Mesenchymal stem cell (in vitro differentiated cells and primary cell): Measurements from ENCODE around the gene ZNF862.

Source experiments
- DNase-seq: peaks from one replicate; pipeline ENCODE4 v3.0.0-alpha.2; 2013
- H2AFZ ChIP-seq: one replicate; pipeline ENCODE4 v1.6.1; 2013; ENCODE audit warnings: low read depth, mild to moderate bottlenecking, control low read depth, inconsistent platforms, low read length, moderate library complexity
- H2AK5ac ChIP-seq: 2 replicates; pipeline ENCODE4 v1.6.1; 2013; ENCODE audit warnings: low read length, moderate library complexity, mild to moderate bottlenecking, inconsistent platforms; ENCODE audit not compliant: severe bottlenecking
- H2BK120ac ChIP-seq: one replicate; pipeline ENCODE4 v1.6.1; 2013; ENCODE audit warnings: low read depth, mild to moderate bottlenecking, inconsistent platforms, low read length, moderate library complexity
- H2BK12ac ChIP-seq, 2 experiments: one replicate each; pipeline ENCODE4 v1.6.1; 2013; ENCODE audit warnings: inconsistent platforms in 2 of 2, low read length in 2 of 2, mild to moderate bottlenecking in 2 of 2, moderate library complexity in 2 of 2, control low read depth in 1 of 2
- H2BK15ac ChIP-seq: one replicate; pipeline ENCODE4 v1.6.1; 2013; ENCODE audit warnings: mild to moderate bottlenecking, low read depth, inconsistent platforms; ENCODE audit not compliant: poor library complexity, severe bottlenecking
- H2BK5ac ChIP-seq: 2 replicates; pipeline ENCODE4 v1.6.1; 2013; ENCODE audit warnings: low read depth, mild to moderate bottlenecking, low read length, control low read depth, inconsistent platforms; ENCODE audit not compliant: poor library complexity, severe bottlenecking
- H3K14ac ChIP-seq, 2 experiments: one replicate each; pipeline ENCODE4 v1.6.1; 2013; ENCODE audit warnings: inconsistent platforms in 2 of 2, low read length in 2 of 2, control low read depth in 1 of 2, mild to moderate bottlenecking in 1 of 2, moderate library complexity in 1 of 2
- H3K18ac ChIP-seq, 2 experiments: one replicate each; pipeline ENCODE4 v1.6.1; 2013; ENCODE audit warnings: inconsistent platforms in 2 of 2, low read length in 2 of 2, control low read depth in 1 of 2, low read depth in 1 of 2, mild to moderate bottlenecking in 1 of 2
- H3K23ac ChIP-seq, 2 experiments: one replicate each; pipeline ENCODE4 v1.6.1; 2013; ENCODE audit warnings: inconsistent platforms in 2 of 2, low read length in 2 of 2, mild to moderate bottlenecking in 2 of 2, moderate library complexity in 2 of 2, control low read depth in 1 of 2
- H3K27ac ChIP-seq: 2 replicates; pipeline ENCODE4 v1.5.1; 2013; ENCODE audit warnings: mild to moderate bottlenecking, moderate library complexity, low read length, control low read depth, inconsistent platforms; ENCODE audit not compliant: poor library complexity, severe bottlenecking
- H3K27me3 ChIP-seq, 2 experiments: 2 replicates each; pipeline versions ENCODE4 v1.6.1 to v1.7.0; 2013; ENCODE audit warnings: low read length in 2 of 2, mild to moderate bottlenecking in 2 of 2, moderate library complexity in 2 of 2, control low read depth in 1 of 2, inconsistent platforms in 1 of 2; ENCODE audit not compliant: control insufficient read depth in 1 of 2, insufficient read depth in 1 of 2
- H3K36me3 ChIP-seq, 2 experiments: 2 replicates each; pipeline versions ENCODE4 v1.6.1 to v1.7.0; 2013; ENCODE audit warnings: low read length in 2 of 2, control low read depth in 1 of 2, inconsistent platforms in 1 of 2, low read depth in 1 of 2, mild to moderate bottlenecking in 1 of 2; ENCODE audit not compliant: insufficient read depth in 2 of 2, control insufficient read depth in 1 of 2
- H3K4ac ChIP-seq, 2 experiments: one replicate each; pipeline ENCODE4 v1.6.1; 2013; ENCODE audit warnings: inconsistent platforms in 2 of 2, low read length in 2 of 2, mild to moderate bottlenecking in 2 of 2, moderate library complexity in 2 of 2, control low read depth in 1 of 2, low read depth in 1 of 2
- H3K4me1 ChIP-seq: 2 replicates; pipeline ENCODE4 v1.6.1; 2013; ENCODE audit warnings: low read depth, low read length, control low read depth; ENCODE audit not compliant: control insufficient read depth, insufficient read depth
- H3K4me2 ChIP-seq: 2 replicates; pipeline ENCODE4 v1.6.1; 2013; ENCODE audit warnings: low read length, mild to moderate bottlenecking, inconsistent platforms; ENCODE audit not compliant: poor library complexity, severe bottlenecking
- H3K4me3 ChIP-seq, 2 experiments: 2 replicates each; pipeline versions ENCODE4 v1.5.1 to v1.7.0; 2013; ENCODE audit warnings: low read length in 2 of 2, mild to moderate bottlenecking in 2 of 2, control low read depth in 1 of 2, low read depth in 1 of 2; ENCODE audit not compliant: insufficient read depth in 1 of 2
- H3K79me1 ChIP-seq: replicated peaks from 2 replicates; pipeline ENCODE4 v1.6.1; 2013; ENCODE audit warnings: mild to moderate bottlenecking, control low read depth, low read length, inconsistent platforms; ENCODE audit not compliant: poor library complexity, severe bottlenecking
- H3K9ac ChIP-seq: 2 replicates; pipeline ENCODE4 v1.7.0; 2013; ENCODE audit warnings: mild to moderate bottlenecking, low read length, moderate library complexity
- H3K9me3 ChIP-seq: 2 replicates; pipeline ENCODE4 v1.7.0; 2013; ENCODE audit warnings: mild to moderate bottlenecking, low read length; ENCODE audit not compliant: control insufficient read depth
- H4K8ac ChIP-seq: one replicate; pipeline ENCODE4 v1.6.1; 2013; ENCODE audit warnings: inconsistent platforms, mild to moderate bottlenecking, low read length, moderate library complexity
- H4K91ac ChIP-seq: one replicate; pipeline ENCODE4 v1.6.1; 2013; ENCODE audit warnings: mild to moderate bottlenecking, low read length, inconsistent platforms
- WGBS: methylation state at CpG from one replicate; pipeline ENCODE4 v1.1.7; 2013; ENCODE audit warnings: mixed read lengths; 5-methylcytosine and 5-hydroxymethylcytosine counted together

The ZNF862 gene

GRCh38 chr7:149846021-149846420 is 7.8 kb downstream of the ZNF862 start:
- Histone ChIP-seq H3K23ac (no peak overlapping the region), H3K4me2 (no peak overlapping the region), H3K27me3 (no peaks in the 10 kb centered on the region), H3K4me3 (no peak overlapping the region), H3K9me3 (no peaks in the 10 kb centered on the region), H2BK5ac (no peak overlapping the region), H3K18ac (no peak overlapping the region), H3K36me3 (peaks cover 17 to 37% of the 10 kb centered on the region in 2 experiments), H2AFZ (no peak overlapping the region), H4K91ac (no peak overlapping the region), H3K4ac (no peak overlapping the region), H3K27ac (no peak overlapping the region), H3K14ac (no peak overlapping the region), H2BK15ac (no peak overlapping the region), H2BK12ac (no peak overlapping the region), H3K9ac (no peak overlapping the region), H2AK5ac (no peak overlapping the region), H2BK120ac (no peak overlapping the region), H3K79me1 (peaks cover 14% of the 10 kb centered on the region), H4K8ac (no peak overlapping the region), H3K4me1 (no peaks in the 10 kb centered on the region)
- 94% methylated on average over 9 of the region's 9 CpGs for WGBS
- DNase-seq: no peak

- no peak overlapping the region for H3K23ac ChIP-seq
- no peak overlapping the region for H4K8ac ChIP-seq
- WGBS: 95% methylated on average over 3 of the region's 3 CpGs
- no peaks in the 10 kb centered on the region for H3K27me3 ChIP-seq
- H3K18ac ChIP-seq: no peak overlapping the region
- H4K91ac ChIP-seq: no peak overlapping the region
- DNase-seq: no peak
- H3K9ac ChIP-seq: no peak overlapping the region
- H3K9me3 ChIP-seq: no peaks in the 10 kb centered on the region
- H2AFZ ChIP-seq: no peak overlapping the region
- no peak overlapping the region for H2BK5ac ChIP-seq
- H2AK5ac ChIP-seq: no peak overlapping the region
- no peak overlapping the region for H3K14ac ChIP-seq
- no peak overlapping the region for H3K4me2 ChIP-seq
- no peak overlapping the region for H2BK120ac ChIP-seq
- no peak overlapping the region for H3K4me3 ChIP-seq
- peaks cover 17 to 37% of the 10 kb centered on the region in 2 experiments for H3K36me3 ChIP-seq
- H3K4ac ChIP-seq: no peak overlapping the region
- H3K4me1 ChIP-seq: no peaks in the 10 kb centered on the region
- H3K79me1 ChIP-seq: peaks cover 12% of the 10 kb centered on the region
- no peak overlapping the region for H2BK15ac ChIP-seq
- H3K27ac ChIP-seq: no peak overlapping the region
- H2BK12ac ChIP-seq: no peak overlapping the region
Measured at GRCh38 chr7:149846436-149847046, 8.4 kb downstream of the ZNF862 start.

- Histone ChIP-seq H2BK15ac (no peak overlapping the region), H3K9me3 (no peaks in the 10 kb centered on the region), H3K18ac (no peak overlapping the region), H3K36me3 (peaks cover 25 to 44% of the 10 kb centered on the region in 2 experiments), H4K8ac (no peak overlapping the region), H3K27me3 (no peaks in the 10 kb centered on the region), H4K91ac (no peak overlapping the region), H3K14ac (no peak overlapping the region), H3K4me2 (no peak overlapping the region), H3K4me1 (peaks cover 2% of the 10 kb centered on the region), H3K9ac (no peak overlapping the region), H3K23ac (no peak overlapping the region), H3K79me1 (peaks cover 3% of the 10 kb centered on the region), H2BK5ac (no peak overlapping the region), H3K4me3 (no peak overlapping the region), H2AK5ac (no peak overlapping the region), H2BK120ac (no peak overlapping the region), H2BK12ac (no peak overlapping the region), H3K27ac (no peak overlapping the region), H3K4ac (no peak overlapping the region), H2AFZ (no peak overlapping the region)
- no peak for DNase-seq
- 83% methylated on average over 6 of the region's 6 CpGs for WGBS
Measured at GRCh38 chr7:149849174-149849573, 11.0 kb downstream of the ZNF862 start.

GRCh38 chr7:149850007-149850594 is 11.9 kb downstream of the ZNF862 start:
- H3K27ac ChIP-seq: no peak overlapping the region
- WGBS: 86% methylated on average over 16 of the region's 16 CpGs

More at GRCh38 chr7:149850007-149850594, 11.9 kb downstream of the ZNF862 start:
- no peak overlapping the region for H3K14ac ChIP-seq
- H2BK5ac ChIP-seq: no peak overlapping the region
- H4K8ac ChIP-seq: no peak overlapping the region
- H3K4me1 ChIP-seq: peaks cover 9% of the 10 kb centered on the region
- H3K23ac ChIP-seq: no peak overlapping the region
- H3K36me3 ChIP-seq: peaks cover 25 to 42% of the 10 kb centered on the region in 2 experiments
- no peak overlapping the region for H3K4ac ChIP-seq
- no peak overlapping the region for H2BK15ac ChIP-seq
- no peak overlapping the region for H2BK120ac ChIP-seq
- H3K27me3 ChIP-seq: no peaks in the 10 kb centered on the region
- peaks cover 1% of the 10 kb centered on the region for H3K79me1 ChIP-seq
- H3K4me2 ChIP-seq: no peak overlapping the region
- no peak for DNase-seq
- no peak overlapping the region for H3K9ac ChIP-seq
- no peak overlapping the region for H2AK5ac ChIP-seq
- no peaks in the 10 kb centered on the region for H3K9me3 ChIP-seq
- H3K18ac ChIP-seq: no peak overlapping the region
- H2AFZ ChIP-seq: no peak overlapping the region
- H2BK12ac ChIP-seq: no peak overlapping the region
- no peak overlapping the region for H3K4me3 ChIP-seq
- H4K91ac ChIP-seq: no peak overlapping the region
